IMR-90 (cell line): ENCODE results near the gene MADCAM1. TPM values are rescaled to one million over a fixed set of nuclear protein-coding genes. Genes with fewer than 3 reads are reported as not detected.

Experiments used
- ATAC-seq: fragments of 200-7000 bp; cut with Tn5 transposase; 2 replicates; pipeline ENCODE4 v1.9.1; 2020; ENCODE audit warnings: low read depth, mild to moderate bottlenecking, moderate library complexity
- BruUV-seq: library from RNA; stranded (reverse); fragments of 400-500 nt; replicated peaks from 2 replicates; lab custom pipeline; 2021; lab: Mats Ljungman, UMichigan
- CTCF ChIA-PET: fragments of 300-600 bp; formaldehyde crosslinking; extraction: SDS; loops from one replicate; lab custom pipeline; 2021; ENCODE audit warnings: antibody characterized with exemption; lab: Yijun Ruan, JAX
- POLR2A ChIA-PET: fragments of 300-600 bp; sonication (Branson Sonifier 250); formaldehyde crosslinking; loops from one replicate; lab custom pipeline; 2022; ENCODE audit warnings: antibody characterized with exemption; ENCODE audit not compliant: unreplicated experiment; lab: Charles Lee
- DNase-seq: peaks from one replicate; pipeline ENCODE4 v3.0.0; 2013
- H2AFZ ChIP-seq: replicated peaks from 2 replicates; pipeline ENCODE3; 2013; ENCODE audit warnings: low read length, mild to moderate bottlenecking; ENCODE audit not compliant: poor library complexity
- H2AK5ac ChIP-seq: 2 replicates; pipeline ENCODE4 v1.6.1; 2013; ENCODE audit warnings: low read depth, low read length, inconsistent platforms
- H2AK9ac ChIP-seq: replicated peaks from 2 replicates; pipeline ENCODE3; 2013; ENCODE audit warnings: mild to moderate bottlenecking, low read depth, low read length, moderate library complexity; ENCODE audit not compliant: poor library complexity
- H2BK120ac ChIP-seq: 2 replicates; pipeline ENCODE4 v1.6.1; 2013; ENCODE audit warnings: low read depth, low read length, inconsistent platforms
- H2BK15ac ChIP-seq: 3 replicates; pipeline ENCODE4 v1.6.1; 2013; ENCODE audit warnings: low read depth, low read length, inconsistent platforms
- H2BK20ac ChIP-seq: 2 replicates; pipeline ENCODE4 v1.6.1; 2013; ENCODE audit warnings: low read depth, mild to moderate bottlenecking, inconsistent platforms, low read length, moderate library complexity
- H2BK5ac ChIP-seq: 2 replicates; pipeline ENCODE4 v1.6.1; 2013; ENCODE audit warnings: mild to moderate bottlenecking, low read depth, low read length, inconsistent platforms; ENCODE audit not compliant: poor library complexity, severe bottlenecking
- H3K14ac ChIP-seq: replicated peaks from 2 replicates; pipeline ENCODE4 v1.6.1; 2013; ENCODE audit warnings: low read depth, low read length, inconsistent platforms
- H3K18ac ChIP-seq: 2 replicates; pipeline ENCODE4 v1.6.1; 2013; ENCODE audit warnings: low read depth, low read length, control low read depth
- H3K23ac ChIP-seq: 2 replicates; pipeline ENCODE4 v1.6.1; 2013; ENCODE audit warnings: low read depth, low read length, inconsistent platforms
- H3K27ac ChIP-seq: 2 replicates; pipeline ENCODE4 v1.5.1; 2013; ENCODE audit warnings: mild to moderate bottlenecking, control low read depth, low read length; ENCODE audit not compliant: insufficient read depth
- H3K27me3 ChIP-seq: 2 replicates; pipeline ENCODE4 v1.6.1; 2013; ENCODE audit warnings: low read length; ENCODE audit not compliant: control insufficient read depth, insufficient read depth
- H3K36me3 ChIP-seq: 2 replicates; pipeline ENCODE4 v1.6.1; 2013; ENCODE audit warnings: low read length, mixed read lengths; ENCODE audit not compliant: control insufficient read depth, insufficient read depth
- H3K4ac ChIP-seq: 2 replicates; pipeline ENCODE4 v1.6.1; 2013; ENCODE audit warnings: low read depth, low read length, inconsistent platforms
- H3K4me1 ChIP-seq: 2 replicates; pipeline ENCODE4 v1.6.1; 2013; ENCODE audit warnings: low read length, mixed read lengths; ENCODE audit not compliant: control insufficient read depth, insufficient read depth
- H3K4me2 ChIP-seq: 2 replicates; pipeline ENCODE4 v1.6.1; 2013; ENCODE audit warnings: low read depth, mild to moderate bottlenecking, control low read depth, low read length, moderate library complexity
- H3K4me3 ChIP-seq: 2 replicates; pipeline ENCODE4 v1.5.1; 2013; ENCODE audit warnings: low read depth, mild to moderate bottlenecking, control low read depth, low read length, moderate library complexity; ENCODE audit not compliant: insufficient read depth
- H3K56ac ChIP-seq: 2 replicates; pipeline ENCODE4 v1.6.1; 2013; ENCODE audit warnings: low read length, inconsistent platforms; ENCODE audit not compliant: insufficient read depth; ENCODE audit errors: extremely low read depth
- H3K79me1 ChIP-seq, 2 experiments: 2 replicates each; pipeline ENCODE4 v1.6.1; 2013; ENCODE audit warnings: low read length in 2 of 2, inconsistent platforms in 1 of 2, low read depth in 1 of 2
- H3K9ac ChIP-seq: 2 replicates; pipeline ENCODE4 v1.6.1; 2013; ENCODE audit warnings: low read depth, low read length, control low read depth
- H3K9me1 ChIP-seq: 2 replicates; pipeline ENCODE4 v1.6.1; 2013; ENCODE audit warnings: low read length, inconsistent platforms; ENCODE audit not compliant: insufficient read depth
- H3K9me3 ChIP-seq: 2 replicates; pipeline ENCODE4 v1.6.1; 2013; ENCODE audit warnings: low read length; ENCODE audit not compliant: control insufficient read depth, insufficient read depth
- H4K20me1 ChIP-seq: 2 replicates; pipeline ENCODE4 v1.6.1; 2013; ENCODE audit warnings: low read length, inconsistent platforms; ENCODE audit not compliant: insufficient read depth
- H4K5ac ChIP-seq: 2 replicates; pipeline ENCODE4 v1.6.1; 2013; ENCODE audit warnings: mild to moderate bottlenecking, low read depth, low read length, control low read depth
- H4K8ac ChIP-seq, 2 experiments: 2 replicates each; pipeline ENCODE4 v1.6.1; 2013; ENCODE audit warnings: low read depth in 2 of 2, low read length in 2 of 2, control low read depth in 1 of 2, inconsistent platforms in 1 of 2
- H4K91ac ChIP-seq: 2 replicates; pipeline ENCODE4 v1.6.1; 2013; ENCODE audit warnings: low read depth, low read length, inconsistent platforms; ENCODE audit not compliant: insufficient read depth
- BHLHE40 ChIP-seq: fragments of 150-350 bp; IDR thresholded peaks from 2 replicates; pipeline ENCODE4 v1.6.1; 2016; ENCODE audit warnings: mild to moderate bottlenecking, low read depth, low read length
- FOS ChIP-seq: fragments of 150-350 bp; IDR thresholded peaks from 2 replicates; pipeline ENCODE4 v1.6.1; 2016; ENCODE audit warnings: low read depth, low read length
- WGBS, 2 experiments: methylation state at CpG; one replicate each; pipeline versions ENCODE4 v1.1.5 to v1.1.7; 2013; ENCODE audit warnings: missing lambda C conversion rate in 2 of 2; ENCODE audit not compliant: insufficient read length in 1 of 2; ENCODE audit errors: extremely low coverage in 2 of 2; 5-methylcytosine and 5-hydroxymethylcytosine counted together
- dilution Hi-C: fragments of 300-500 bp; cut with HindIII; formaldehyde crosslinking; loops from one replicate; pipeline ENCODE4 v1.14.3; 2018; ENCODE audit warnings: low sequenced_read_pairs; ENCODE audit not compliant: unreplicated experiment
- in situ Hi-C: fragments of 300-500 bp; cut with MboI; formaldehyde crosslinking; loops from 3 replicates; pipeline ENCODE4 v1.14.3; 2019; ENCODE audit warnings: low sequenced_read_pairs, inconsistent platforms, mixed read lengths
- intact Hi-C: fragments of 100-400 bp; cut with micrococcal nuclease; formaldehyde crosslinking; loops from 2 replicates; pipeline ENCODE4 v1.10.0; 2022
- polyA plus RNA-seq, 3 experiments: library from polyadenylated mRNA; depleted of rRNA; stranded (reverse); fragments of >200 nt; gene quantifications; 2 replicates each; pipeline ENCODE4 v1.2.3, GENCODE V29; 2012; ENCODE audit warnings: low replicate concordance in 1 of 3
- total RNA-seq: library from RNA; depleted of rRNA; stranded (reverse); fragments of >200 nt; gene quantifications from 2 replicates; pipeline ENCODE4 v1.2.3, GENCODE V29; 2012

MADCAM1 gene
- total and polyA plus RNA-seq, 2 of the 4 experiments (the other 2 are of a cell fraction): 0.24 TPM; not detected in 1

GRCh38 chr19:447816-448560 lies 48.3 kb upstream of the MADCAM1 start:
- POLR2A ChIA-PET: no interaction called here
- Histone ChIP-seq H3K18ac (no peak overlapping the region), H3K4me2 (no peak overlapping the region), H4K8ac (no peak overlapping the region), H3K27ac (no peak overlapping the region), H2BK15ac (no peak overlapping the region), H3K79me1 (no peaks in the 10 kb centered on the region), H4K5ac (no peak overlapping the region), H3K9me1 (no peaks in the 10 kb centered on the region), H2AK9ac (no peak overlapping the region), H3K23ac (no peak overlapping the region), H3K9me3 (peaks cover 17% of the 10 kb centered on the region), H3K4me3 (no peak overlapping the region), H3K14ac (no peak overlapping the region), H2BK120ac (no peak overlapping the region), H3K9ac (no peak overlapping the region), H3K56ac (no peak overlapping the region), H2BK5ac (no peak overlapping the region), H2AFZ (peak overlapping the region; percentile 32), H3K36me3 (no peaks in the 10 kb centered on the region), H2AK5ac (no peak overlapping the region), H3K4me1 (no peaks in the 10 kb centered on the region), H3K4ac (no peak overlapping the region), H4K91ac (no peak overlapping the region), H4K20me1 (no peaks in the 10 kb centered on the region), H2BK20ac (no peak overlapping the region), H3K27me3 (peaks cover 3% of the 10 kb centered on the region)
- TF ChIP-seq FOS (no peak), BHLHE40 (peak; percentile 18; the same call in 1 of the 2 replicates)
- dilution Hi-C loops: no loop called here
- 11% methylated on average over 11 of the region's 31 CpGs; no CpG with 5 or more reads in 1 of the 2 experiments for WGBS, 2 experiments
- intact Hi-C loops: no loop called here
- BruUV-seq: no TSS peak
- DNase-seq (no peak), ATAC-seq (peak; percentile 53)
- CTCF ChIA-PET: no interaction called here
- in situ Hi-C loops: no loop called here
